COLO668 (cell line): ENCODE results near the gene SLC39A11.
"Not testable (repeated sequence)": the region's sequence is repeated elsewhere in the genome, so short reads cannot be mapped to it uniquely, and the experiment has no call there.

ENCODE experiments used
- DNase-seq: peaks from one replicate; lab custom pipeline; 2025; ENCODE audit not compliant: unreplicated experiment; lab: John Stamatoyannopoulos, UW

SLC39A11 gene

GRCh38 chr17:73111386-73111785 is 18.9 kb upstream of the SLC39A11 start:
- no peak for DNase-seq

DNA sequence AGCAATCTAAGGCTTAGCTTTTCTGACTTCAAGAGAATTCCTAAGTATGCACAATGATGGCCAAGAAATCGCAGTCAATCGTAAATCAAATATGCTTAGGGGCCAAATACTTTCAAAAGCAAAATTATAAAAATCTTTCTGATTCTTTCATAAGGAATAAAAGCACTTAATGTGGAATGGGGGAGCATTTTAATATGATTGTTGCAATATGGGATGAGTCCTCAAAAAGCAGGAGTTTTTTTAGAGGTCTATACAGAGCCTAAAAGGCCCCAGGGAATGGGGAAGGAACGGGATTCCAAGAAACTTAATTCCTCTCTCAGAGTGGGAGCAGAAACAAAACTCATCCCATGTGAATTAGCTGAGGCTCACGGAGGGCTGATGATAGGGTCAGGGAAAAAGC is 14.7 kb upstream of the SLC39A11 start:
- no peak for DNase-seq

- no peak for DNase-seq
Observed at GRCh38 chr17:73105431-73105830, 12.9 kb upstream of the SLC39A11 start.

GRCh38 chr17:73104450-73104849 is 12.0 kb upstream of the SLC39A11 start:
- no peak for DNase-seq

DNA sequence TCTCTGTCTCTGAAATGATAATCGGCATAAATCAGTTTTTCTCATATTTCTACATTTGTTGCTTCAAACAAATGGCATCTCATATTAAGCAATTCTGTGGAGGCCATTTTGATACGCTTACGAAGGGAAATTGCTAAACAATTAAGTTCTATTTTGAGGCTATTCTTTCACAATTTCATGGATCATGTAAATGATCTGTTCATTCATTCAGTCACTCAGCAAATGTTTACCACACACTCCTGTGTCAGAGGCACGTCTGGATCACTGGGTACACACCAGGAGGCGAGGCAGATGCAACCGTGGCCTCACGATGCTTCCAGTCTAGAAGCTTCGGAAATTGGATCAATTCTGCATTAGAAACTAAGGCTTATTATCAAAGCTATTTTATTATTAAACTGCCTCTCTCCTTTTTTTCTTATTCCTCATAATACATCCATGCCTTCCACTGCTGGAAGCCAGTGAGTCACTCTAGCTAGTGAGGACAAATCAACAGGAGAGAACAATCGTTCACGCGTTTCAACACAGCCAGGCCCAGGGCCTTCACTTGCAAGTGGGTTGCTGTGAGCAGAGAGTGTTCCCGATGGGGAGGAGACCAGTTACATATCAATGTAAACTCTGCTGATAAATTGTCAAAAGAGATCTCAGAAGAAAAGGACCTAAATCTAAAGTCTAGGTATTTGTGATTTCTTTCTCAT is 11.3 kb upstream of the SLC39A11 start:
- no peak for DNase-seq

DNA sequence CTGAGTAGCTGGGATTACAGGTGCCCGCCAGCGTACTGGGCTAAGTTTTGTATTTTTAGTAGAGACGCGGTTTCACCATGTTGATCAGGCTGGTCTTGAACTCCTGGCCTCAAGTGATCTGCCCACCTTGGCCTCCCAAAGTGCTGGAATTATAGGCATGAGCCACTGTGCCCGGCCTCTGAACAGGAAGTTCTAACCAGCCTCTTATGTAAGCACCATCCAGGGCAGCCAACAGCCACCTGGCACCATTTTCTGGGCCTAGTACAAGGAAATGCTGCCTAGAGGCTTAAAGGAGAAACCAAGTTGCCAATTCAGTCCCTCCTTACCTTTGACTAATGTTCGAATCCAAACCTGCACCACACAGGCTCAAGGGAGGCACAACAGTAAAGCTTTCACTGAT is 8.5 kb upstream of the SLC39A11 start:
- no peak for DNase-seq

- no peak for DNase-seq
Observed at GRCh38 chr17:73100363-73100762, 7.9 kb upstream of the SLC39A11 start.

- DNase-seq = no peak
Observed at GRCh38 chr17:73099511-73099910, 7.0 kb upstream of the SLC39A11 start.

- no peak for DNase-seq
Observed at GRCh38 chr17:73098919-73099318, 6.4 kb upstream of the SLC39A11 start.

GRCh38 chr17:73097973-73098765 is 5.7 kb upstream of the SLC39A11 start:
- not testable (repeated sequence) for DNase-seq

GRCh38 chr17:73096866-73097265 is 4.4 kb upstream of the SLC39A11 start:
- DNase-seq = no peak

DNA sequence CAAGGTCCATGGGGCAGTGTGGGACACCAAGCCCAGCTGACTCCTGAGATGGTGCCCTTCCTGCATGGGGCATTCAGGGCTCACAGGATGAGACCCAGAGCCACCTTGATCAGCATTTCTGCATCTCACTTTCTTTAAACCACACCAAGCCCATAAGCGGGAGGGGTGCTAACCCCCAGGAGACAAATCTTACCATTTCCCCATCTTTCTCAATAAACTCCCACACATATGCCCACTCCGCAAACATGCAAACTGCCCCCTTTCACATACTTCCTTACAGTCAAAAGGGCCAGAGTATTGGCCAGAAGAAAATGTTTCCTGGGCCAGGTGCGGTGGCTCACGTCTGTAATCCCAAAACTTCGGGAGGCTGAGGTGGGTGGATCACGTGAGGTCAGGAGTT is 3.7 kb upstream of the SLC39A11 start:
- DNase-seq = no peak

DNA sequence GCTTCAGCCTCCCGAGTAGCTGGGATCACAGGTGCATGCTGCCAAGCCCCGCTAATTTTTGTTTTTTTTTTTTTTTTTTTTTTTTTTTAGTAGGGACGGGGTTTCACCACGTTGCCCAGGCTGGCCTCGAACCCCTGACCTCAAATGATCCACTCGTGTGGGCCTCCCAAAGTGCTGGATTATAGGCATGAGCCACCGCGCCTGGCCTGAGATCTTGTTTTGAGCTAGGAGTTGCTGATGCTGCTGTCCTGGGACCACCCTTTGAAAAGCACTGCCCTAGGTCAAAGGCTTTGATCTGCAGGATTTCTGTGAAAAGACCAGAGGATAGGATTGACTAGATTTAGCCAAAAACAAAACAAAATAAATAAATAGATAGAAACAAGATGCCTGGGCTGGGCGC is 798 bp upstream of the SLC39A11 start:
- no peak for DNase-seq

DNA sequence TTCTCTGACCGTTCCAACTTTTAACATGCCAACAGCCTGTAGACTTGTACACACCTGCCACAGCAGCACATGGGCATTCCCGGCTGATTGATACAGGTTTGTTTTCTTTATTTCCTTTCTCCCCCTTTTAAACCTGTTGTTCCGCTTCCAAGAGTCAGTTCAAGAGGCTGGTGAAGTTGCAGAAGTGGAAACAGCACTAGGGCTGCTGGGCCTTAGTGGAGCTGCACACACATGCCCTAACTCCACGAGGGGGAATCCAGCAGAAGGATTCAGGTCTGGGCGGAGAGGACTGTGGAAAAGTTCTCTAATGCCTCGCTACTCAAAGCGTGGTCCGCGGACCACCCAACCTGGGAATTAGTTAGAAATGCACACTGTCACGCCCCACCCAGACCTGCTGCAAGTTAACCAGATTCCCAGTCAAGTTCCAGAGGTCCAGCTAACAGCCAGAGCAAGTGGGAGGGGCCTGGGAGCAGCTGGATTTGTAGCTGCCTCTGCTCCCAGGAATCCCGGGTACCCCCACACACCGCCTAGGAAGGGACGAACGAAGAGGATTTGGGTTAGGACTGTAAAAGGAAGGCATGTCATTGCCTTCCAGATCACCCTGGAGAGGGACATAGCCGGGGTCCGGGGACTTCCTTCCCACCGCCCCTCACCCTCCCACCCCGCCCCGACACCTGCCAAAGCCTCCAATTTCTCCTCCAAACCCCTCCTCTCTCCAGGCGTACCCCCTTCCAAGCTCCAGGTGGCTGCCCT is 542 bp downstream of the SLC39A11 start:
- DNase-seq = peak; percentile 30

DNA sequence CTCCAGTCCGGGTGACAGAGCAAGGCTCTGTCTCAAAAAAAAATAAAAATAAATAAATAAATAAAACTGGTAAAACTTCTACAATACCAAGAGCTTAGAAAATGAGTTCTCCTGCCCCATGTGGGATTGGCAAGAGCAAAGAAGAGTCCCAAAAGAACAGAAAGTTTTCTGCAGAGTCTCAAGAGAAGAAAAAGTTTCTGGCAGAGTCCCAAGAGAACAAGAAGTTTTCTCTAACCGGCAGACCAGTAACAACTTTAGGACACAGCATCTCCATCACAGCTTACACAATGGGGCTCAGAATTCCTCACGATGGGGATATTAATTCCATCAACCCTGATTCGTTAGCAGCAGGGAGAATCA is 1.1 kb downstream of the SLC39A11 start:
- no peak for DNase-seq

DNA sequence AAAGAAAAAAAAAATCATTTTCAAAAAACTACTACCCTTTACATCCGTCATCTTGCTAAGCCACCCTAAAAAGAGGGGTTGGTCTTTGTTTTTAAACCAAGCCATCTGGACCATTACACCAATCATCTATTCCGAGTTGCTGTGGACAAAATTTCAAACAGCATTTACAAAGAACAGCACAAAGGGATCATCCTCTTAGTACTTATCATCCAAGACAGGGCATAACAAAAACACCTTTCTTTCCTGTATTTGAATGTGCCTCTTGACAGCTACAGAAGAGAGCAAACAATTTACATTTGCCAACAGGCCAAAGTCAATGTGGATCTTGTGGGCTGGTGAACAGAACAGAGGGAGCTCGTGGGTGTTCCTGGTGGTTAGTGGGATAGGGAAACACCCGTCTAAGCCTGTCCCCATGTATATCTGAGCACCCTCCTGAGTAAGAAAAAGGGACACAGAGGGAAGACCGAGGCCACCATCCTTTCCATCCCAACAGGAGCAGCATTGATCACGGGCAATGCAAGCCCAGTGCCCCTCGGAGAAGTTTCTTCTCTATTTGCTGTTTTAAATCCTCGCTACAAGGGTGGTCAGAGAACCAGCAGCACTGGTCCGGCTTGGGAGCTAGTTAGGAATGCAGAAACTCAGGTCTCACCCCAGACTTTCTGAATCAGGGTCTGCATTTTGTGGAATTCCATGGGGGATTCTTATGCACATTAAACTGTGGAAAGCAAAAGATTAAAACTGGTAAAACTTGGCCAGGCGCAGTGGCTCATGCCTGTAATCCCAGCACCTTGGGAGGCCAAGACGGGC is 1.9 kb downstream of the SLC39A11 start:
- DNase-seq = no peak

DNA sequence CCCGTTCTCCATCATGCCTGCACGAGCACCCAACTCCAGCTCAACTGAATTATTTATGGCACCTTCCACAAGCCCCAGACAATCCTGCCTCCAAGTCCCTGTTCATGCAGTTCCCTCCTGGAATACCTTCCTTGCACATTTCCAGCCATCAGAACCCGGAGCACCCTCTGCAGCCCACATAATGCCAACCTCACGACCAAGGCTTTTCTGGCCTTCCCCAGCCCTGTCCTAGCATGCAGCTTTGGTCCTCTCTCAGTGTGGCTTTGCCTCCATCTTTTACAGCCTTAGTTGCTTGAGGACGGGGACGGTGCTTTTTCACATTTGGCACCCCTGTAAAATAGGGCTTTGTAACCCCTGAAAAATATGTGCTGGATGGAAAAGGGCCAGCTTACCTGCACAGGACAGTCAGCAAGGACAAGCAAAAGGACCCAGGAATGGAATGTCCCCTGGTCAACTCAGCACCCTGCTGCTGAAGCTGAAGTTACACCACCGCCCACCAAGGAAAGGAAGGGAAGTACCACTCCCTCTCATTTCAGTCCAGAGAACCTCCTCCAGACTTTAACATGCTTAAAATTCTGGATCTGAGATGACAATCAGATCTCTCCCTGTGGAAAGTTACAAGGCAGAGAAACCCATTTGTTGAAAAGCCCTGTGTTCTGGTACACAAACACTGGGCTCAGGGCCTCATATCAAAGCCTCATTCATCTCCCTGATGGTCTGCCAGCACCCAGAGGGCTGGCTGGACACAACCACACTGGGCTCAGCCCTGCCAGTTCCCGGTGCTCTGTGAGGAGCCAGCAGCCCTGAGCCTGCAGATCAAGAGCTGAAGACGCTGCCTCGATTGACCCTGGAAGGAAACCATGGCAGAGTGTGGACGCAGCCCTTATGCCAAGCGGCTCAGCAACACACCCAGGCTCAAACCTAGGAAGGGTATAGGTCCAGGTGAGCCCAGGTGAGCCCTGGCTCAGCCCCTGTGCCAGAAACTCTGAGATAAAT is 2.9 kb downstream of the SLC39A11 start:
- no peak for DNase-seq

GRCh38 chr17:73088561-73088960 is 3.9 kb downstream of the SLC39A11 start:
- no peak for DNase-seq

DNA sequence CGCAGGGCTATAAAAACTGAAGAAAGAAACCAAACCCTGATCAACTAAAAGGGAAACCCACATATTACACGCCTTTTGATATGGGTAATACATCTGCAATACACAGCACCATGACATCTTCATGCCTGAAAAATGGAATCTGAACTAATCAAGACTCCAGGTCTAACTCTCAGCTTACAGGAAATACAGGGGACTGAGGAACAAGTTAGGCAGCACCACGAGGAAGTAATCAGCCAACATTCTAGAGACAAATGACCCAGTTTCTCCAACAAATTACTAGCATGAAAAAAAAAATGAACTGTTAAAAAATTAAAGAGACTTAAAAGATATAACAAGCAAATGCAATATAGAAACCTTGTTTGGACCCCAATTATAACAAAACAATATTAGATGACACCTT is 9.1 kb downstream of the SLC39A11 start:
- no peak for DNase-seq

DNA sequence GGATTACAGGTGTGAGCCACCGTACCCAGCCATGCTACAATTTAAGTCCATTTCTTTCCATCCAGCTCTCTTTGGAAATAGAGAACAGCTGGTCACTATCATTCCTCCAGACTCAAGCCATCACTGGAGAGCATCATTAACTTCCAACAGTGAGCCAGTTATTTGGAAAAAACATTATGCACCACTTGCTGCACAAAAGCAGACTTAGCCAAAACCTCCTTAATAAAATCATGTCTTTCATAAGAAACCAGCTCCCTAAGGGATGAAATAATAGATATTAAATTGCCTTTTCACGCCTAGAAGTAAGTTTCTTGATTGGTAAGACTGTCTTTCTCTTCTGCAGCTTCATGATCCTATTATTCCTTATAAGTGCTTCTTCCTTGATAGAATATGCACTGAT is 17.9 kb downstream of the SLC39A11 start:
- no peak for DNase-seq
